Liver (tissue), 9 donors: Measurements from ENCODE around the gene TMEM131. TPM values are rescaled to one million over a fixed set of nuclear protein-coding genes. Genes with fewer than 3 reads are reported as not detected.

ENCODE experiments used
- DNase-seq: peaks from one replicate; pipeline ENCODE4 v3.0.0-alpha.2; 2017; ENCODE audit warnings: low spot score
- H3K27ac ChIP-seq, 2 donors: one replicate each; pipeline ENCODE4 v1.7.0; 2013; ENCODE audit warnings: inconsistent platforms in 2 of 2, low read length in 2 of 2, control low read depth in 1 of 2, low read depth in 1 of 2, mild to moderate bottlenecking in 1 of 2
- H3K27me3 ChIP-seq, 4 donors: one replicate each; pipeline versions ENCODE4 v1.6.1 to v1.7.0; 2013; ENCODE audit warnings: low read length in 3 of 4, inconsistent platforms in 1 of 4, mild to moderate bottlenecking in 1 of 4, moderate library complexity in 1 of 4; ENCODE audit not compliant: control insufficient read depth in 4 of 4, insufficient read depth in 4 of 4
- H3K36me3 ChIP-seq, 4 donors: one replicate each; pipeline versions ENCODE4 v1.6.1 to v1.7.0; 2013; ENCODE audit warnings: low read length in 3 of 4, mild to moderate bottlenecking in 3 of 4, low read depth in 1 of 4, moderate library complexity in 1 of 4; ENCODE audit not compliant: control insufficient read depth in 4 of 4, insufficient read depth in 3 of 4
- H3K4me1 ChIP-seq, 4 donors: one replicate each; pipeline versions ENCODE4 v1.6.1 to v1.7.0; 2013; ENCODE audit warnings: low read length in 3 of 4, mild to moderate bottlenecking in 3 of 4, moderate library complexity in 1 of 4; ENCODE audit not compliant: control insufficient read depth in 4 of 4, insufficient read depth in 4 of 4
- H3K4me3 ChIP-seq, 3 donors: one replicate each; pipeline versions ENCODE4 v1.6.1 to v1.7.0; 2013; ENCODE audit warnings: low read length in 3 of 3, control low read depth in 1 of 3, low read depth in 1 of 3, mild to moderate bottlenecking in 1 of 3
- H3K9ac ChIP-seq, 2 donors: one replicate each; pipeline ENCODE4 v1.7.0; 2013; ENCODE audit warnings: low read length in 2 of 2, mild to moderate bottlenecking in 2 of 2, moderate library complexity in 2 of 2, control low read depth in 1 of 2, low read depth in 1 of 2
- H3K9me3 ChIP-seq, 4 donors: one replicate each; pipeline versions ENCODE4 v1.6.1 to v1.7.0; 2013; ENCODE audit warnings: low read length in 3 of 4; ENCODE audit not compliant: control insufficient read depth in 4 of 4
- EGR1 ChIP-seq, 2 donors: IDR thresholded peaks; 2 replicates each; pipeline ENCODE4 v1.6.1; 2016 to 2018; ENCODE audit warnings: antibody characterized with exemption in 2 of 2, low read depth in 2 of 2
- FOXA1 ChIP-seq: IDR thresholded peaks from 2 replicates; pipeline ENCODE4 v1.6.1; 2016; ENCODE audit warnings: antibody characterized with exemption
- FOXA2 ChIP-seq: IDR thresholded peaks from 2 replicates; pipeline ENCODE4 v1.6.1; 2016; ENCODE audit warnings: antibody characterized with exemption
- GABPA ChIP-seq, 2 donors: IDR thresholded peaks in 1 of 2; conservative IDR thresholded peaks in 1 of 2; 2 replicates each; pipeline ENCODE4 v1.6.1; 2016; ENCODE audit warnings: antibody characterized with exemption in 2 of 2, mild to moderate bottlenecking in 1 of 2, moderate library complexity in 1 of 2
- HNF4A ChIP-seq, 2 donors: conservative IDR thresholded peaks; 2 replicates each; pipeline ENCODE4 v1.6.1; 2016; ENCODE audit warnings: antibody characterized with exemption in 2 of 2, mild to moderate bottlenecking in 2 of 2
- HNF4G ChIP-seq: IDR thresholded peaks from 2 replicates; pipeline ENCODE4 v1.6.1; 2016; ENCODE audit warnings: antibody characterized with exemption
- JUND ChIP-seq, 2 donors: IDR thresholded peaks; 2 replicates each; pipeline ENCODE4 v1.6.1; 2016; ENCODE audit warnings: antibody characterized with exemption in 2 of 2
- MAX ChIP-seq: IDR thresholded peaks from 2 replicates; pipeline ENCODE4 v1.6.1; 2016; ENCODE audit warnings: antibody characterized with exemption
- NR2F2 ChIP-seq: IDR thresholded peaks from 2 replicates; pipeline ENCODE4 v1.6.1; 2016; ENCODE audit warnings: antibody characterized with exemption
- RAD21 ChIP-seq, 2 donors: IDR thresholded peaks; 2 replicates each; pipeline ENCODE4 v1.6.1; 2016; ENCODE audit warnings: antibody characterized with exemption in 2 of 2, mild to moderate bottlenecking in 2 of 2
- RXRA ChIP-seq, 2 donors: IDR thresholded peaks; 2 replicates each; pipeline ENCODE4 v1.6.1; 2017 to 2018; ENCODE audit warnings: antibody characterized with exemption in 2 of 2, mild to moderate bottlenecking in 1 of 2
- SP1 ChIP-seq: IDR thresholded peaks from 2 replicates; pipeline ENCODE4 v1.6.1; 2018; ENCODE audit warnings: antibody characterized with exemption, mild to moderate bottlenecking
- TAF1 ChIP-seq: conservative IDR thresholded peaks from 2 replicates; pipeline ENCODE4 v1.6.1; 2016; ENCODE audit warnings: antibody characterized with exemption, mild to moderate bottlenecking
- YY1 ChIP-seq: IDR thresholded peaks from 2 replicates; pipeline ENCODE4 v1.6.1; 2016; ENCODE audit warnings: antibody characterized with exemption, mild to moderate bottlenecking
- ZBTB33 ChIP-seq: IDR thresholded peaks from 2 replicates; pipeline ENCODE4 v1.6.1; 2016; ENCODE audit warnings: antibody characterized with exemption
- WGBS: extraction: QIAGEN DNeasy Blood & Tissue Kit; methylation state at CpG from one replicate; pipeline ENCODE4 v1.1.7; 2013; 5-methylcytosine and 5-hydroxymethylcytosine counted together
- polyA plus RNA-seq, 2 donors: library from polyadenylated mRNA; stranded (reverse) in 1 of 2; unstranded in 1 of 2; fragments of 200-250 nt in 1 of 2; fragments of >200 nt in 1 of 2; fragmentation: Nextera tagmentation in 1 of 2; extraction: Ambion mirVana in 1 of 2; gene quantifications; one replicate each; pipeline versions ENCODE4 v1.2.1 to v1.2.3, GENCODE V29; 2013 to 2015
- total RNA-seq, 2 donors: library from RNA; depleted of rRNA; stranded (reverse); fragments of >200 nt; gene quantifications; one replicate each; pipeline ENCODE4 v1.2.3, GENCODE V29; 2014
- TF ChIP-seq, protein P1 (sequence below): IDR thresholded peaks from 2 replicates; pipeline ENCODE4 v1.6.1; 2016; ENCODE audit warnings: antibody characterized with exemption
- TF ChIP-seq, protein P2 (sequence below): fragments of 150-350 bp; IDR thresholded peaks from 2 replicates; pipeline ENCODE4 v1.5.1; 2017; ENCODE audit warnings: improper control_type of control experiment, low read depth, low read length; ENCODE audit not compliant: missing input control
- TF ChIP-seq, protein P3 (sequence below): IDR thresholded peaks from 2 replicates; pipeline ENCODE4 v1.6.1; 2016; ENCODE audit warnings: antibody characterized with exemption, mild to moderate bottlenecking
- donor health status: healthy.
- donor health status: healthy.
- donor health status: healthy.
- donor health status: healthy.
- donor health status: healthy.

Gene TMEM131
- total and polyA plus RNA-seq, 4 donors, result 6.1 to 22.8 (median 11.2) TPM

GRCh38 chr2:97708048-97708380, 287.7 kb downstream of the TMEM131 start:
- 83% methylated on average over 4 of the region's 4 CpGs for WGBS
- TF ChIP-seq, protein P1, sequence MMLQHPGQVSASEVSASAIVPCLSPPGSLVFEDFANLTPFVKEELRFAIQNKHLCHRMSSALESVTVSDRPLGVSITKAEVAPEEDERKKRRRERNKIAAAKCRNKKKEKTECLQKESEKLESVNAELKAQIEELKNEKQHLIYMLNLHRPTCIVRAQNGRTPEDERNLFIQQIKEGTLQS, result no peak
- no peak for TF ChIP-seq RXRA (IDR thresholded peaks at IDR 0.05)
- no peak for TF ChIP-seq EGR1 (IDR thresholded peaks at IDR 0.05; ENCODE audit: low read depth in 2 of 2)
- TF ChIP-seq HNF4G, result no peak
- no peak for TF ChIP-seq GABPA (IDR thresholded peaks at IDR 0.05 in 1 of 2, conservative IDR thresholded peaks at IDR 0.05 in 1 of 2)
- no peak for TF ChIP-seq NR2F2
- TF ChIP-seq MAX, result no peak
- no peak for TF ChIP-seq TAF1
- no peak for TF ChIP-seq FOXA1
- no peak for TF ChIP-seq FOXA2
- no peak for TF ChIP-seq SP1
- TF ChIP-seq ZBTB33, result no peak
- no peak for TF ChIP-seq RAD21 (IDR thresholded peaks at IDR 0.05)
- no peak for TF ChIP-seq JUND (IDR thresholded peaks at IDR 0.05)
- TF ChIP-seq, protein P2, sequence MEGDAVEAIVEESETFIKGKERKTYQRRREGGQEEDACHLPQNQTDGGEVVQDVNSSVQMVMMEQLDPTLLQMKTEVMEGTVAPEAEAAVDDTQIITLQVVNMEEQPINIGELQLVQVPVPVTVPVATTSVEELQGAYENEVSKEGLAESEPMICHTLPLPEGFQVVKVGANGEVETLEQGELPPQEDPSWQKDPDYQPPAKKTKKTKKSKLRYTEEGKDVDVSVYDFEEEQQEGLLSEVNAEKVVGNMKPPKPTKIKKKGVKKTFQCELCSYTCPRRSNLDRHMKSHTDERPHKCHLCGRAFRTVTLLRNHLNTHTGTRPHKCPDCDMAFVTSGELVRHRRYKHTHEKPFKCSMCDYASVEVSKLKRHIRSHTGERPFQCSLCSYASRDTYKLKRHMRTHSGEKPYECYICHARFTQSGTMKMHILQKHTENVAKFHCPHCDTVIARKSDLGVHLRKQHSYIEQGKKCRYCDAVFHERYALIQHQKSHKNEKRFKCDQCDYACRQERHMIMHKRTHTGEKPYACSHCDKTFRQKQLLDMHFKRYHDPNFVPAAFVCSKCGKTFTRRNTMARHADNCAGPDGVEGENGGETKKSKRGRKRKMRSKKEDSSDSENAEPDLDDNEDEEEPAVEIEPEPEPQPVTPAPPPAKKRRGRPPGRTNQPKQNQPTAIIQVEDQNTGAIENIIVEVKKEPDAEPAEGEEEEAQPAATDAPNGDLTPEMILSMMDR, result no peak
- TF ChIP-seq, protein P3, sequence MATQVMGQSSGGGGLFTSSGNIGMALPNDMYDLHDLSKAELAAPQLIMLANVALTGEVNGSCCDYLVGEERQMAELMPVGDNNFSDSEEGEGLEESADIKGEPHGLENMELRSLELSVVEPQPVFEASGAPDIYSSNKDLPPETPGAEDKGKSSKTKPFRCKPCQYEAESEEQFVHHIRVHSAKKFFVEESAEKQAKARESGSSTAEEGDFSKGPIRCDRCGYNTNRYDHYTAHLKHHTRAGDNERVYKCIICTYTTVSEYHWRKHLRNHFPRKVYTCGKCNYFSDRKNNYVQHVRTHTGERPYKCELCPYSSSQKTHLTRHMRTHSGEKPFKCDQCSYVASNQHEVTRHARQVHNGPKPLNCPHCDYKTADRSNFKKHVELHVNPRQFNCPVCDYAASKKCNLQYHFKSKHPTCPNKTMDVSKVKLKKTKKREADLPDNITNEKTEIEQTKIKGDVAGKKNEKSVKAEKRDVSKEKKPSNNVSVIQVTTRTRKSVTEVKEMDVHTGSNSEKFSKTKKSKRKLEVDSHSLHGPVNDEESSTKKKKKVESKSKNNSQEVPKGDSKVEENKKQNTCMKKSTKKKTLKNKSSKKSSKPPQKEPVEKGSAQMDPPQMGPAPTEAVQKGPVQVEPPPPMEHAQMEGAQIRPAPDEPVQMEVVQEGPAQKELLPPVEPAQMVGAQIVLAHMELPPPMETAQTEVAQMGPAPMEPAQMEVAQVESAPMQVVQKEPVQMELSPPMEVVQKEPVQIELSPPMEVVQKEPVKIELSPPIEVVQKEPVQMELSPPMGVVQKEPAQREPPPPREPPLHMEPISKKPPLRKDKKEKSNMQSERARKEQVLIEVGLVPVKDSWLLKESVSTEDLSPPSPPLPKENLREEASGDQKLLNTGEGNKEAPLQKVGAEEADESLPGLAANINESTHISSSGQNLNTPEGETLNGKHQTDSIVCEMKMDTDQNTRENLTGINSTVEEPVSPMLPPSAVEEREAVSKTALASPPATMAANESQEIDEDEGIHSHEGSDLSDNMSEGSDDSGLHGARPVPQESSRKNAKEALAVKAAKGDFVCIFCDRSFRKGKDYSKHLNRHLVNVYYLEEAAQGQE, result no peak
- no peak for TF ChIP-seq YY1
- no peak for TF ChIP-seq HNF4A (conservative IDR thresholded peaks at IDR 0.05)
- H3K4me1 ChIP-seq, result peaks cover 0 to 3% (median 0%) of the 10 kb centered on the region in 4 donors
- H3K9me3 ChIP-seq, result no peaks in the 10 kb centered on the region
- H3K27me3 ChIP-seq, result no peaks in the 10 kb centered on the region
- no peak overlapping the region for H3K9ac ChIP-seq
- no peak for DNase-seq
- no peaks in the 10 kb centered on the region for H3K36me3 ChIP-seq
- H3K27ac ChIP-seq, result no peak overlapping the region
- no peak overlapping the region for H3K4me3 ChIP-seq
